ENCODE data around the gene KRTAP9-9. TPM values are rescaled to one million over a fixed set of nuclear protein-coding genes. Genes with fewer than 3 reads are reported as not detected.

The KRTAP9-9 gene
- total RNA-seq, 1 donor from 2014 or later, result not detected

DNA sequence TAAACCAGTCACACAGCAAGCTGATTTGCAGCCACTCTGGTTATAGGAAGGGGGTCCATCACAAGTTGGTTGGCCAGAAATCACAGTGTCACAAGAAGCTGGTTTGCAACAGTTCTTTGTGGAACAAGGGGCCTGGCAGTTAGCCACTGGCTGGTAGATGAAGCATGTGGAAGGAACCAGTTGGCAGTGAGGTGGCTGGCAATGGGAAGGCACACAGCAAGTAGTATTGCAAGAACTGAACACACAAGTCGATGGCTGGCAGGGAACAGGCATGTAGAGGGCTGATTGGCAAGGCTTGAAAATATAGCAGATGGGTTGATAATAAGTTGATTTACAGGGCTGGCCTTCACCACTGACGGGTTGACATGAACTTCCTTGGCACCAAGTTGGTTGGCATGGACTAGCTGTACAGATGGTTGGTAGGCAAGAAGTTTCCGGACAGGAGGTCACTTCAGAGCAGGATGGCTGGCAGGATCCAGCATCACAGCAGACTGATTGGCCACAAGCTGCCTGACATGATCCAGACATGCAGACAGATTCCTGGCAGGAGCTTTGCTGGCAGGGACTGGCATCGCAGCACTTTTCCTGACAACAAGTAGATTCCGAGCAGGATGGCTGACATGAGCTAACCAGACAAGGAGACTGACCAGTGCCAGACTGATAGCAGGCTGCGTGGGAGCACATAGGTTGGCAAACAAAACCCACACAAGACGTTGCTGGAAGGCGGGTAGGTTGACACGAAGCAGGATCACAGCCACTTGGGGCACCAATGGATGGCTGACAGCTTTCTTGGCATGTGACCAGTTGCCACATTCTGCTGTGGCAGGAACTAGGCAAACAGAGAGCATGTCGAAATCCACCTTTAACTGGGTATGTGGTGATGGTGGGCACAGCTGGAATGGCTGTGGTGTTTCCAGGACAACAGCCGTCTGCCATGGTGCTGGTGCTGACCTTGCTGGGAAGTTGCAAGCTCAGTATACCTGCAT lies 47.0 kb downstream of the KRTAP9-9 start, which contains the start of gene KRTAP29-1:
Gene KRTAP29-1 (minus strand): TSS at position 936 of the 986 bp plus-strand sequence. CDS start 0 bp downstream, at position 936.
- no peak within 1 kb of the TSS for H3K4me3 ChIP-seq (ENCODE audit: low read depth, low read length)
- no peak for DNase-seq (ENCODE audit: low read depth)
- TF ChIP-seq, protein P1, sequence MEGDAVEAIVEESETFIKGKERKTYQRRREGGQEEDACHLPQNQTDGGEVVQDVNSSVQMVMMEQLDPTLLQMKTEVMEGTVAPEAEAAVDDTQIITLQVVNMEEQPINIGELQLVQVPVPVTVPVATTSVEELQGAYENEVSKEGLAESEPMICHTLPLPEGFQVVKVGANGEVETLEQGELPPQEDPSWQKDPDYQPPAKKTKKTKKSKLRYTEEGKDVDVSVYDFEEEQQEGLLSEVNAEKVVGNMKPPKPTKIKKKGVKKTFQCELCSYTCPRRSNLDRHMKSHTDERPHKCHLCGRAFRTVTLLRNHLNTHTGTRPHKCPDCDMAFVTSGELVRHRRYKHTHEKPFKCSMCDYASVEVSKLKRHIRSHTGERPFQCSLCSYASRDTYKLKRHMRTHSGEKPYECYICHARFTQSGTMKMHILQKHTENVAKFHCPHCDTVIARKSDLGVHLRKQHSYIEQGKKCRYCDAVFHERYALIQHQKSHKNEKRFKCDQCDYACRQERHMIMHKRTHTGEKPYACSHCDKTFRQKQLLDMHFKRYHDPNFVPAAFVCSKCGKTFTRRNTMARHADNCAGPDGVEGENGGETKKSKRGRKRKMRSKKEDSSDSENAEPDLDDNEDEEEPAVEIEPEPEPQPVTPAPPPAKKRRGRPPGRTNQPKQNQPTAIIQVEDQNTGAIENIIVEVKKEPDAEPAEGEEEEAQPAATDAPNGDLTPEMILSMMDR (IDR thresholded peaks at IDR 0.05; ENCODE audit: insufficient read depth, low read length, poor library complexity, severe bottlenecking), result no peak

GRCh38 chr17:41302981-41303380 lies 47.8 kb downstream of the KRTAP9-9 start:
- H3K27me3 ChIP-seq (ENCODE audit: control insufficient read depth, insufficient read depth, low read length), result no peaks in the 10 kb centered on the region

More for the DNA sequence above, 47.0 kb downstream of the KRTAP9-9 start, which contains the start of gene KRTAP29-1:
- no peaks in the 10 kb centered on the region for H3K27me3 ChIP-seq (ENCODE audit: control insufficient read depth, insufficient read depth, low read length)
- no peaks in the 10 kb centered on the region for H3K36me3 ChIP-seq (ENCODE audit: control insufficient read depth, insufficient read depth, low read length)

DNA sequence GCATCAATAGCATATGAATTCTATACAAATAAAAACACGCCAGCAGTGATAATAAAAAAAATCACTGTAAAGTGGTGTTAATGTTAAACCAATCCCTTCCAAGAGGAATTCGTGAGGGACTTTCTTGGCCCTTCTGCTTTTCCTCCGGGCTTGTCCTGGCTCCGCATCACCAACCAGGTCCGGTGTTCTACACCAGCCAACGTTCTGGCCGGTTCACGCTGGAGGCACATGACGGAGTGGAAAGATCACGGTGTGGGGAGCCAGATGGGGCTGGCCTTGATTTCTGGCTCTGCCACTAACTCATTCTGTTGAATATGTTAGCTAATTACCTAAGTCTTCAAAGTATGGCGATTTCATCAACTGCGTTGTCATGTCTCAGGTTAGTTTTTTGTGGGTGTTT lies 48.9 kb downstream of the KRTAP9-9 start:
- Histone ChIP-seq H3K27me3 (ENCODE audit: control insufficient read depth, insufficient read depth, low read length) (no peaks in the 10 kb centered on the region), H3K4me3 (ENCODE audit: low read depth, low read length) (no peak overlapping the region), H3K36me3 (ENCODE audit: control insufficient read depth, insufficient read depth, low read length) (no peaks in the 10 kb centered on the region)
- no peak for DNase-seq (ENCODE audit: low read depth)
- TF ChIP-seq, protein P1 (IDR thresholded peaks at IDR 0.05; ENCODE audit: insufficient read depth, low read length, poor library complexity, severe bottlenecking), result no peak

More at GRCh38 chr17:41302981-41303380, 47.8 kb downstream of the KRTAP9-9 start:
- TF ChIP-seq, protein P1 (IDR thresholded peaks at IDR 0.05; ENCODE audit: insufficient read depth, low read length, poor library complexity, severe bottlenecking), result no peak
- Histone ChIP-seq H3K4me3 (ENCODE audit: low read depth, low read length) (no peak overlapping the region), H3K36me3 (ENCODE audit: control insufficient read depth, insufficient read depth, low read length) (no peaks in the 10 kb centered on the region)
- no peak for DNase-seq (ENCODE audit: low read depth)

Other genes starting within 250 kb of the KRTAP9-9 start
- gene KRTAP3-1, start 246.3 kb upstream of the KRTAP9-9 start, total RNA-seq, result not detected in 2 replicates
- not detected in 2 replicates for gene KRTAP1-5, start 228.2 kb upstream of the KRTAP9-9 start, total RNA-seq
- gene KRTAP1-4, start 225.2 kb upstream of the KRTAP9-9 start, total RNA-seq, result not detected in 2 replicates
- gene KRTAP1-3, start 220.5 kb upstream of the KRTAP9-9 start, total RNA-seq, result not detected in 2 replicates
- not detected in 2 replicates for gene KRTAP1-1, start 213.9 kb upstream of the KRTAP9-9 start, total RNA-seq
- gene KRTAP2-1, start 208.1 kb upstream of the KRTAP9-9 start, total RNA-seq, result not detected in 2 replicates
- not detected in 2 replicates for gene KRTAP2-2, start 200.2 kb upstream of the KRTAP9-9 start, total RNA-seq
- gene KRTAP2-3, start 195.3 kb upstream of the KRTAP9-9 start, total RNA-seq, result 4.3 and 5.2 TPM in 2 replicates
- not detected in 2 replicates for gene KRTAP2-4, start 189.5 kb upstream of the KRTAP9-9 start, total RNA-seq
- not detected in 2 replicates for gene KRTAP4-7, start 171.2 kb upstream of the KRTAP9-9 start, total RNA-seq
- not detected in 2 replicates for gene KRTAP4-8, start 157.2 kb upstream of the KRTAP9-9 start, total RNA-seq
- not detected in 2 replicates for gene KRTAP4-16, start 153.2 kb upstream of the KRTAP9-9 start, total RNA-seq
- not detected in 2 replicates for gene KRTAP4-9, start 150.0 kb upstream of the KRTAP9-9 start, total RNA-seq
- not detected in 2 replicates for gene KRTAP4-11, start 137.0 kb upstream of the KRTAP9-9 start, total RNA-seq
- not detected in 2 replicates for gene KRTAP4-12, start 131.2 kb upstream of the KRTAP9-9 start, total RNA-seq
- gene KRTAP4-6, start 114.8 kb upstream of the KRTAP9-9 start, total RNA-seq, result not detected in 2 replicates
- not detected in 2 replicates for gene KRTAP4-5, start 105.6 kb upstream of the KRTAP9-9 start, total RNA-seq
- gene KRTAP4-4, start 94.6 kb upstream of the KRTAP9-9 start, total RNA-seq, result not detected in 2 replicates
- not detected in 2 replicates for gene KRTAP4-3, start 87.2 kb upstream of the KRTAP9-9 start, total RNA-seq
- not detected in 2 replicates for gene KRTAP4-2, start 77.2 kb upstream of the KRTAP9-9 start, total RNA-seq
- not detected in 2 replicates for gene KRTAP4-1, start 70.5 kb upstream of the KRTAP9-9 start, total RNA-seq
- gene KRTAP9-1, start 65.5 kb upstream of the KRTAP9-9 start, total RNA-seq, result not detected in 2 replicates
- gene KRTAP9-2, start 28.7 kb upstream of the KRTAP9-9 start, total RNA-seq, result not detected in 2 replicates
- gene KRTAP9-3, start 22.9 kb upstream of the KRTAP9-9 start, total RNA-seq, result not detected in 2 replicates
- gene KRTAP9-8, start 17.4 kb upstream of the KRTAP9-9 start, total RNA-seq, result not detected in 2 replicates
- gene KRTAP9-4, start 5.7 kb upstream of the KRTAP9-9 start, total RNA-seq, result not detected in 2 replicates
- not detected in 2 replicates for gene KRTAP9-6, start 10.0 kb downstream of the KRTAP9-9 start, total RNA-seq
- gene KRTAP9-7, start 20.3 kb downstream of the KRTAP9-9 start, total RNA-seq, result not detected in 2 replicates
- gene KRTAP29-1, start 47.5 kb downstream of the KRTAP9-9 start, total RNA-seq, result not detected in 2 replicates
- gene KRTAP16-1, start 53.9 kb downstream of the KRTAP9-9 start, total RNA-seq, result not detected in 2 replicates
- not detected in 2 replicates for gene KRTAP17-1, start 60.3 kb downstream of the KRTAP9-9 start, total RNA-seq
- not detected in 2 replicates for gene KRT33A, start 95.4 kb downstream of the KRTAP9-9 start, total RNA-seq
- gene KRT33B, start 114.4 kb downstream of the KRTAP9-9 start, total RNA-seq, result 0.17 TPM in 1 of 2 replicates, not detected in the other
- 2.5 and 5.5 TPM in 2 replicates for gene KRT34, start 126.9 kb downstream of the KRTAP9-9 start, total RNA-seq
- gene KRT31, start 142.2 kb downstream of the KRTAP9-9 start, total RNA-seq, result not detected in 2 replicates
- not detected in 2 replicates for gene KRT37, start 169.2 kb downstream of the KRTAP9-9 start, total RNA-seq
- gene KRT38, start 185.6 kb downstream of the KRTAP9-9 start, total RNA-seq, result not detected in 2 replicates
- gene KRT32, start 212.0 kb downstream of the KRTAP9-9 start, total RNA-seq, result not detected in 2 replicates
- gene KRT35, start 225.8 kb downstream of the KRTAP9-9 start, total RNA-seq, result not detected in 2 replicates
- gene KRT36, start 234.5 kb downstream of the KRTAP9-9 start, total RNA-seq, result not detected in 2 replicates